ENCODE results near the gene FGL2.
"Not testable (repeated sequence)": the region's sequence is repeated elsewhere in the genome, so short reads cannot be mapped to it uniquely, and the experiment has no call there.

FGL2 gene

DNA sequence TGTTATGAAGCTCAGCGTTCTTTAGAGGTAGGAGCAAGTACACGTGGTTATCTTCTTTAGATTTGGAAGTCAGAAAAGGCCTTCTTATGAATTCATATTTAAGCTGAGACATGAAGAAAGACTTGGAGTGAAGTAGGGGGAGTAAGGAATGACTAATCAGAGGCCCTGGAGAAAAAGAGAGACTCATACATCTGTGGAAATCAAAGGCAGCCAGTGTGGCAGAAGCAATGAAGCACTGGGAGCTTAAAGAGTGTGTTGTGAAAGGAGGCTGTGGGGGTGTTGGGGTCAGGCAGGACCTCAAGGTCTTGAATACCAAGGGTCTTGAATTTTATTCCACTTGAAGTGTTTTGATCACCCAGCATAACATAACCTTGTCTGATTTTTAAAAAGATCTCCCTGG, 35.7 kb upstream of the FGL2 start:
- H3K4me3 ChIP-seq (ENCODE audit: low read depth, low read length), result no peak overlapping the region
- no peak for DNase-seq (ENCODE audit: low read depth, low spot score)
- ChIA-PET POLR2A (no interaction called here), CTCF (interaction anchor here (1.2 to 2.5 kb wide), 2 partner anchors 11 to 13 kb away, joined by 5 to 12 read pairs; no protein-coding TSS in a partner anchor)
- TF ChIP-seq, protein P1, sequence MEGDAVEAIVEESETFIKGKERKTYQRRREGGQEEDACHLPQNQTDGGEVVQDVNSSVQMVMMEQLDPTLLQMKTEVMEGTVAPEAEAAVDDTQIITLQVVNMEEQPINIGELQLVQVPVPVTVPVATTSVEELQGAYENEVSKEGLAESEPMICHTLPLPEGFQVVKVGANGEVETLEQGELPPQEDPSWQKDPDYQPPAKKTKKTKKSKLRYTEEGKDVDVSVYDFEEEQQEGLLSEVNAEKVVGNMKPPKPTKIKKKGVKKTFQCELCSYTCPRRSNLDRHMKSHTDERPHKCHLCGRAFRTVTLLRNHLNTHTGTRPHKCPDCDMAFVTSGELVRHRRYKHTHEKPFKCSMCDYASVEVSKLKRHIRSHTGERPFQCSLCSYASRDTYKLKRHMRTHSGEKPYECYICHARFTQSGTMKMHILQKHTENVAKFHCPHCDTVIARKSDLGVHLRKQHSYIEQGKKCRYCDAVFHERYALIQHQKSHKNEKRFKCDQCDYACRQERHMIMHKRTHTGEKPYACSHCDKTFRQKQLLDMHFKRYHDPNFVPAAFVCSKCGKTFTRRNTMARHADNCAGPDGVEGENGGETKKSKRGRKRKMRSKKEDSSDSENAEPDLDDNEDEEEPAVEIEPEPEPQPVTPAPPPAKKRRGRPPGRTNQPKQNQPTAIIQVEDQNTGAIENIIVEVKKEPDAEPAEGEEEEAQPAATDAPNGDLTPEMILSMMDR (IDR thresholded peaks at IDR 0.05; ENCODE audit: insufficient read depth, low read length, missing control alignments), result no peak

- ChIA-PET CTCF (interaction anchor here (1.6 kb wide), 1 partner anchor 15 kb away, joined by 4 read pairs; no protein-coding TSS in a partner anchor), POLR2A (no interaction called here)
- TF ChIP-seq, protein P1 (IDR thresholded peaks at IDR 0.05; ENCODE audit: insufficient read depth, low read length, missing control alignments), result no peak
Observed at GRCh38 chr7:77232467-77232866, 32.8 kb upstream of the FGL2 start.

GRCh38 chr7:77228795-77229194, 29.2 kb upstream of the FGL2 start:
- POLR2A ChIA-PET; H3K4me3 ChIP-seq (ENCODE audit: low read depth, low read length); CTCF ChIA-PET; DNase-seq (ENCODE audit: low read depth, low spot score): not testable (repeated sequence)

More at GRCh38 chr7:77232467-77232866, 32.8 kb upstream of the FGL2 start:
- no peak for DNase-seq (ENCODE audit: low read depth, low spot score)
- H3K4me3 ChIP-seq (ENCODE audit: low read depth, low read length), result no peak overlapping the region

GRCh38 chr7:77226357-77226839, 26.8 kb upstream of the FGL2 start:
- ChIA-PET CTCF (interaction anchor here (2.7 kb wide), 1 partner anchor 21 kb away, joined by 7 read pairs; no protein-coding TSS in a partner anchor), POLR2A (interaction anchor here (1.5 kb wide), 1 partner anchor 12 kb away, joined by 4 read pairs; no protein-coding TSS in a partner anchor)
- no peak overlapping the region for H3K4me3 ChIP-seq (ENCODE audit: low read depth, low read length)
- DNase-seq (ENCODE audit: low read depth, low spot score), result no peak
- TF ChIP-seq, protein P1 (IDR thresholded peaks at IDR 0.05; ENCODE audit: insufficient read depth, low read length, missing control alignments), result no peak

- CTCF ChIA-PET, result no interaction called here
- TF ChIP-seq, protein P1 (IDR thresholded peaks at IDR 0.05; ENCODE audit: insufficient read depth, low read length, missing control alignments), result no peak
- H3K4me3 ChIP-seq (ENCODE audit: low read depth, low read length), result no peak overlapping the region
- POLR2A ChIA-PET, result no interaction called here
- DNase-seq (ENCODE audit: low read depth, low spot score), result no peak
Observed at GRCh38 chr7:77223261-77223660, 23.6 kb upstream of the FGL2 start.

GRCh38 chr7:77222819-77223218, 23.2 kb upstream of the FGL2 start:
- ChIA-PET CTCF (no interaction called here), POLR2A (no interaction called here)
- no peak for DNase-seq (ENCODE audit: low read depth, low spot score)
- TF ChIP-seq, protein P1 (IDR thresholded peaks at IDR 0.05; ENCODE audit: insufficient read depth, low read length, missing control alignments), result no peak
- no peak overlapping the region for H3K4me3 ChIP-seq (ENCODE audit: low read depth, low read length)

GRCh38 chr7:77222065-77222464, 22.4 kb upstream of the FGL2 start:
- ChIA-PET POLR2A (no interaction called here), CTCF (no interaction called here)
- TF ChIP-seq, protein P1 (IDR thresholded peaks at IDR 0.05; ENCODE audit: insufficient read depth, low read length, missing control alignments), result no peak
- no peak overlapping the region for H3K4me3 ChIP-seq (ENCODE audit: low read depth, low read length)
- DNase-seq (ENCODE audit: low read depth, low spot score), result no peak

GRCh38 chr7:77219701-77220331, 20.2 kb upstream of the FGL2 start:
- POLR2A ChIA-PET, result interaction anchor here (0.6 kb wide), 1 partner anchor 115 kb away, joined by 5 read pairs; no protein-coding TSS in a partner anchor
- H3K4me3 ChIP-seq (ENCODE audit: low read depth, low read length); DNase-seq (ENCODE audit: low read depth, low spot score); CTCF ChIA-PET: not testable (repeated sequence)

All from AG04449 (cell line).